GM18951 (cell line): ENCODE data around the gene C14orf180.

ENCODE experiments used
- POLR2A ChIP-seq: IDR thresholded peaks from 4 replicates; pipeline ENCODE4 v1.6.1; 2011; ENCODE audit warnings: mild to moderate bottlenecking; ENCODE audit not compliant: insufficient read length, insufficient read depth; ENCODE audit errors: extremely low read depth
- in situ Hi-C: fragments of 300-500 bp; cut with MboI; formaldehyde crosslinking; loops from one replicate; pipeline ENCODE4 v1.12.0; 2022; ENCODE audit warnings: low sequenced_read_pairs, mixed read lengths, inconsistent platforms; ENCODE audit not compliant: unreplicated experiment

Gene C14orf180

GRCh38 chr14:104546591-104547309 is 32.8 kb upstream of the C14orf180 start:
- TF ChIP-seq POLR2A: no peak
- in situ Hi-C loops: no loop called here

- in situ Hi-C loops: no loop called here
- TF ChIP-seq POLR2A: no peak
Measured at GRCh38 chr14:104547310-104547997, 32.1 kb upstream of the C14orf180 start.

- in situ Hi-C loops: no loop called here
- TF ChIP-seq POLR2A: no peak
Measured at GRCh38 chr14:104547998-104548700, 31.4 kb upstream of the C14orf180 start.

GRCh38 chr14:104548802-104549535 is 30.6 kb upstream of the C14orf180 start:
- no peak for TF ChIP-seq POLR2A
- in situ Hi-C loops: no loop called here

- in situ Hi-C loops: no loop called here
- TF ChIP-seq POLR2A: no peak
Measured at GRCh38 chr14:104549536-104550339, 29.8 kb upstream of the C14orf180 start.

- in situ Hi-C loops: no loop called here
- TF ChIP-seq POLR2A: no peak
Measured at GRCh38 chr14:104550340-104550860, 29.2 kb upstream of the C14orf180 start.

- no peak for TF ChIP-seq POLR2A
- in situ Hi-C loops: no loop called here
Measured at GRCh38 chr14:104550861-104551728, 28.5 kb upstream of the C14orf180 start.

GRCh38 chr14:104551851-104552737 is 27.5 kb upstream of the C14orf180 start:
- no peak for TF ChIP-seq POLR2A
- in situ Hi-C loops: no loop called here

- TF ChIP-seq POLR2A: no peak
- in situ Hi-C loops: no loop called here
Measured at GRCh38 chr14:104552738-104553125, 26.8 kb upstream of the C14orf180 start.
